ENCODE results near the gene MAP3K15. TPM values are rescaled to one million over a fixed set of nuclear protein-coding genes. Genes with fewer than 3 reads are reported as not detected.

MAP3K15 gene
- total and polyA plus RNA-seq, 10 donors = 0.86 to 11.3 (median 7.1) TPM

- WGBS, 5 donors = 0 to 13% (median 2%) methylated on average over 9 of the region's 9 CpGs
- intact Hi-C loops (cut with DNase I; ENCODE audit: low total_unique reads) = loop anchor here (10.0 kb wide), 1 partner anchor 153 kb away; no protein-coding TSS in a partner anchor
- Histone ChIP-seq H3K9me3 (peaks cover 0 to under 1% (median 0%) of the 10 kb centered on the region in 8 donors), H3K27ac (peak overlapping the region in 6 of 8 donors; percentile 22 to 69 (median 58)), H3K27me3 (replicated peaks in 1 of 7) (no peaks in the 10 kb centered on the region), H3K36me3 (no peaks in the 10 kb centered on the region), H3K4me3 (peak overlapping the region; percentile 13 to 68 (median 32)), H3K4me1 (peaks cover 0 to 14% (median 2%) of the 10 kb centered on the region in 6 donors)
- no peak for TF ChIP-seq POLR2AphosphoS5 (IDR thresholded peaks at IDR 0.05)
- no peak for TF ChIP-seq POLR2A (IDR thresholded peaks at IDR 0.05)
- peak; percentile 41 to 81 (median 69) for TF ChIP-seq CTCF (IDR thresholded peaks at IDR 0.05 in 8 of 11, conservative IDR thresholded peaks at IDR 0.05 in 3 of 11)
- peak; percentile 86 for DNase-seq
These were observed 143.2 kb downstream of the MAP3K15 start for GRCh38 chrX:19372170-19372546.

- intact Hi-C loops (cut with DNase I; ENCODE audit: low total_unique reads) = loop anchor here (10.0 kb wide), 1 partner anchor 155 kb away; no protein-coding TSS in a partner anchor
- peaks cover 0 to 4% (median 0%) of the 10 kb centered on the region in 6 donors for H3K36me3 ChIP-seq
- TF ChIP-seq CTCF (IDR thresholded peaks at IDR 0.05 in 8 of 11, conservative IDR thresholded peaks at IDR 0.05 in 3 of 11) = no peak
- TF ChIP-seq POLR2AphosphoS5 (IDR thresholded peaks at IDR 0.05) = no peak
- no peak for TF ChIP-seq POLR2A (IDR thresholded peaks at IDR 0.05)
- H3K27ac ChIP-seq = no peak overlapping the region
- peaks cover 0 to 12% (median 0%) of the 10 kb centered on the region in 8 donors for H3K9me3 ChIP-seq
- H3K27me3 ChIP-seq (replicated peaks in 1 of 7) = no peaks in the 10 kb centered on the region
- no peak overlapping the region for H3K4me3 ChIP-seq
- WGBS, 5 donors = 71 to 91% (median 78%) methylated on average over 5 of the region's 5 CpGs
- no peak for DNase-seq
- peaks cover 0 to 14% (median 2%) of the 10 kb centered on the region in 6 donors for H3K4me1 ChIP-seq
These were observed 145.2 kb downstream of the MAP3K15 start for GRCh38 chrX:19370061-19370460.

GRCh38 chrX:19368576-19368975 is 146.7 kb downstream of the MAP3K15 start:
- Histone ChIP-seq H3K36me3 (peaks cover 0 to 15% (median 3%) of the 10 kb centered on the region in 6 donors), H3K4me1 (peaks cover 0 to 10% (median 2%) of the 10 kb centered on the region in 6 donors), H3K4me3 (no peak overlapping the region), H3K9me3 (peaks cover 0 to 12% (median 0%) of the 10 kb centered on the region in 8 donors), H3K27ac (no peak overlapping the region), H3K27me3 (replicated peaks in 1 of 7) (no peaks in the 10 kb centered on the region)
- DNase-seq = no peak
- intact Hi-C loops (cut with DNase I; ENCODE audit: low total_unique reads) = no loop called here
- WGBS, 5 donors = 79 to 98% (median 94%) methylated on average over 5 to 6 of the region's 6 CpGs
- no peak for TF ChIP-seq POLR2AphosphoS5 (IDR thresholded peaks at IDR 0.05)
- TF ChIP-seq CTCF (IDR thresholded peaks at IDR 0.05 in 8 of 11, conservative IDR thresholded peaks at IDR 0.05 in 3 of 11) = no peak
- TF ChIP-seq POLR2A (IDR thresholded peaks at IDR 0.05) = no peak

GRCh38 chrX:19361701-19362100 is 153.6 kb downstream of the MAP3K15 start:
- no peak overlapping the region for H3K4me3 ChIP-seq
- no peak for DNase-seq
- H3K27ac ChIP-seq = no peak overlapping the region
- no peaks in the 10 kb centered on the region for H3K27me3 ChIP-seq (replicated peaks in 1 of 7)
- intact Hi-C loops (cut with DNase I; ENCODE audit: low total_unique reads) = no loop called here
- peaks cover 0 to 7% (median 0%) of the 10 kb centered on the region in 8 donors for H3K9me3 ChIP-seq
- H3K4me1 ChIP-seq = no peaks in the 10 kb centered on the region
- H3K36me3 ChIP-seq = peaks cover 0 to 84% (median 46%) of the 10 kb centered on the region in 6 donors
- WGBS, 5 donors = 65 to 86% (median 77%) methylated on average over 4 of the region's 4 CpGs
- no peak for TF ChIP-seq POLR2A (IDR thresholded peaks at IDR 0.05)
- TF ChIP-seq POLR2AphosphoS5 (IDR thresholded peaks at IDR 0.05) = no peak
- TF ChIP-seq CTCF (IDR thresholded peaks at IDR 0.05 in 8 of 11, conservative IDR thresholded peaks at IDR 0.05 in 3 of 11) = no peak

Data from spleen (tissue), 11 donors.